Stimulated activated CD8-positive, alpha-beta memory T cell treated with anti-CD3 and anti-CD28 coated beads, Interleukin-12 subunit alpha, Interleukin-12 subunit beta, amount 100 ng/mL, for 1 hour (primary cell): ENCODE measurements around the gene VWA8.

Experiments
- DNase-seq: peaks from one replicate; pipeline ENCODE4 v3.0.0-alpha.2; 2020; ENCODE audit warnings: low read depth

VWA8 gene

GRCh38 chr13:41960637-41961465, at the start of gene VWA8:
VWA8 (minus strand) TSS chr13:41961109; CDS start chr13:41961015, 94 bp downstream.
- peak; percentile 72 for DNase-seq

GRCh38 chr13:42009057-42009456, 48.1 kb upstream of the VWA8 start:
- DNase-seq, result no peak

GRCh38 chr13:42007844-42008243, 46.9 kb upstream of the VWA8 start:
- DNase-seq, result no peak

GRCh38 chr13:42002066-42002465, 41.2 kb upstream of the VWA8 start:
- DNase-seq, result no peak

GRCh38 chr13:42001580-42001979, 40.7 kb upstream of the VWA8 start:
- no peak for DNase-seq

- DNase-seq, result no peak
Measured at GRCh38 chr13:42000846-42001245, 39.9 kb upstream of the VWA8 start.

GRCh38 chr13:41997396-41997795, 36.5 kb upstream of the VWA8 start:
- no peak for DNase-seq

GRCh38 chr13:41995946-41996345, 35.0 kb upstream of the VWA8 start:
- DNase-seq, result no peak

GRCh38 chr13:41995336-41995735, 34.4 kb upstream of the VWA8 start:
- DNase-seq, result no peak

- no peak for DNase-seq
Measured at GRCh38 chr13:41994696-41995095, 33.8 kb upstream of the VWA8 start.

GRCh38 chr13:41991936-41992335, 31.0 kb upstream of the VWA8 start:
- DNase-seq, result no peak

- DNase-seq, result no peak
Measured at GRCh38 chr13:41988244-41988643, 27.3 kb upstream of the VWA8 start.

GRCh38 chr13:41985788-41986508, 25.0 kb upstream of the VWA8 start:
- no peak for DNase-seq

GRCh38 chr13:41981951-41982715, 21.2 kb upstream of the VWA8 start:
- no peak for DNase-seq

- DNase-seq, result no peak
Measured at GRCh38 chr13:41978007-41978406, 17.1 kb upstream of the VWA8 start.

- DNase-seq, result no peak
Measured at GRCh38 chr13:41976476-41976875, 15.6 kb upstream of the VWA8 start.

- no peak for DNase-seq
Measured at GRCh38 chr13:41974262-41974900, 13.5 kb upstream of the VWA8 start.

GRCh38 chr13:41973247-41973741, 12.4 kb upstream of the VWA8 start:
- DNase-seq, result no peak

GRCh38 chr13:41971848-41972247, 10.9 kb upstream of the VWA8 start:
- DNase-seq, result no peak

- no peak for DNase-seq
Measured at GRCh38 chr13:41970918-41971317, 10.0 kb upstream of the VWA8 start.

GRCh38 chr13:41970022-41970421, 9.1 kb upstream of the VWA8 start:
- DNase-seq, result no peak

GRCh38 chr13:41969072-41969471, 8.2 kb upstream of the VWA8 start:
- DNase-seq, result no peak
